ENCODE results near the gene ATP6AP2. TPM values are rescaled to one million over a fixed set of nuclear protein-coding genes. Genes with fewer than 3 reads are reported as not detected.

ATP6AP2 gene
- total and polyA plus RNA-seq, 2 of the 8 experiments (the other 6 are each of a cell fraction or from before 2014, with no cell fraction given): 66.0 to 86.2 TPM

GRCh38 chrX:40537310-40537709 lies 43.5 kb upstream of the ATP6AP2 start:
- H4K8ac ChIP-seq (ENCODE audit: extremely low read depth, insufficient read depth, low read length): no peak overlapping the region
- no peaks in the 10 kb centered on the region for H3K23me2 ChIP-seq (ENCODE audit: low read depth, low read length)
- H3K36me3 ChIP-seq (ENCODE audit: control insufficient read depth in 2 of 4, insufficient read depth in 4 of 4, low read length in 3 of 4): no peaks in the 10 kb centered on the region
- no peak overlapping the region for H3K14ac ChIP-seq (ENCODE audit: insufficient read length)
- no peak for FAIRE-seq
- H3K27me3 ChIP-seq (replicated peaks in 1 of 4; ENCODE audit: control insufficient read depth in 3 of 4, extremely low read depth in 1 of 4, insufficient read depth in 3 of 4, low read length in 3 of 4): no peaks in the 10 kb centered on the region
- no peak overlapping the region for H2AFZ ChIP-seq (ENCODE audit: low read length)
- no peak overlapping the region for H3K23ac ChIP-seq (ENCODE audit: insufficient read length)
- H2BK5ac ChIP-seq (ENCODE audit: low read depth, low read length): no peak overlapping the region
- H4K20me1 ChIP-seq (replicated peaks in 1 of 2; ENCODE audit: control insufficient read depth in 1 of 2, insufficient read depth in 2 of 2, low read length in 2 of 2): no peaks in the 10 kb centered on the region
- ChIA-PET CTCF (ENCODE audit: partially characterized antibody) (interaction anchor here (0.8 to 0.9 kb wide), 2 partner anchors 38 to 722 kb away, joined by 3 read pairs; no protein-coding TSS in a partner anchor), POLR2A (ENCODE audit: partially characterized antibody) (no interaction called here)
- no peaks in the 10 kb centered on the region for H3K79me2 ChIP-seq (ENCODE audit: control insufficient read depth in 1 of 2, insufficient read depth in 2 of 2, low read length in 2 of 2)
- no peak overlapping the region for H3K4me3 ChIP-seq (ENCODE audit: extremely low read depth in 1 of 4, insufficient read depth in 2 of 4, low read depth in 3 of 4, low read length in 4 of 4)
- H3K9ac ChIP-seq (replicated peaks in 1 of 4; ENCODE audit: extremely low read depth in 1 of 4, low read depth in 3 of 4, low read length in 3 of 4): no peak overlapping the region
- no peak for DNase-seq (ENCODE audit: low read depth in 1 of 2, low spot score in 2 of 2)
- no peak overlapping the region for H3K18ac ChIP-seq (ENCODE audit: extremely low read depth, low read length)
- H3K9me3 ChIP-seq (ENCODE audit: insufficient read depth in 2 of 2, low read depth in 1 of 2, low read length in 1 of 2): no peaks in the 10 kb centered on the region
- H2BK15ac ChIP-seq (ENCODE audit: low read length): no peak overlapping the region
- no peak overlapping the region for H3K27ac ChIP-seq (ENCODE audit: low read depth, low read length)
- no peak overlapping the region for H2BK120ac ChIP-seq (replicated peaks; ENCODE audit: low read depth, low read length)
- H3K4ac ChIP-seq (replicated peaks; ENCODE audit: insufficient read length, low read depth, low read length): no peak overlapping the region
- H2BK12ac ChIP-seq (ENCODE audit: low read depth, low read length): no peak overlapping the region
- H3K4me2 ChIP-seq (ENCODE audit: insufficient read depth in 1 of 2, low read depth in 2 of 2, low read length in 2 of 2): no peak overlapping the region
- H3K79me1 ChIP-seq (ENCODE audit: low read depth, low read length): no peaks in the 10 kb centered on the region
- no peak overlapping the region for H3K56ac ChIP-seq (replicated peaks; ENCODE audit: insufficient read length, low read depth, low read length)
- no peak overlapping the region for H4K91ac ChIP-seq (replicated peaks; ENCODE audit: insufficient read length, low read length)
- H2BK20ac ChIP-seq (ENCODE audit: low read length): no peak overlapping the region
- H3K4me1 ChIP-seq (replicated peaks in 1 of 4; ENCODE audit: control insufficient read depth in 3 of 4, insufficient read depth in 4 of 4, low read length in 3 of 4): peaks cover 0 to 7% (median 2%) of the 10 kb centered on the region in 4 experiments; a peak in 3 of 7 replicates
- no peak for TF ChIP-seq BACH1 (IDR thresholded peaks at IDR 0.05; ENCODE audit: low read length)
- no peak overlapping the region for H4K5ac ChIP-seq (ENCODE audit: insufficient read length, low read depth, low read length)
- H2AK5ac ChIP-seq (ENCODE audit: low read depth, low read length): no peak overlapping the region
- 100% methylated on average over 4 of the region's 4 CpGs; no CpG with 5 or more reads in 1 of the 2 experiments for WGBS, 2 experiments (ENCODE audit: extremely low coverage in 1 of 2, insufficient coverage in 1 of 2, insufficient read length in 1 of 2, insufficient replicate concordance in 2 of 2, low coverage in 1 of 2, low lambda C conversion rate in 2 of 2, missing lambda C conversion rate in 1 of 2)
